ENCODE measurements around the gene PDGFRB. TPM values are rescaled to one million over a fixed set of nuclear protein-coding genes. Genes with fewer than 3 reads are reported as not detected.

The PDGFRB gene
- total RNA-seq, 2 experiments from 2014 or later, result 0.58 to 0.74 TPM

- no peak for TF ChIP-seq CTCF (IDR thresholded peaks at IDR 0.05)
- Mint-ChIP-seq H3K36me3 (ENCODE audit: low read depth) (no peaks in the 10 kb centered on the region), H3K4me3 (no peak overlapping the region), H3K4me1 (ENCODE audit: low read depth) (no peaks in the 10 kb centered on the region), H3K27me3 (no peaks in the 10 kb centered on the region), H3K9me3 (no peaks in the 10 kb centered on the region), H3K27ac (no peak overlapping the region)
- no peak for DNase-seq
- POLR2A ChIA-PET, result no interaction called here
- intact Hi-C loops (cut with micrococcal nuclease), result no loop called here
- CTCF ChIA-PET, result interaction anchor here (1.1 kb wide), 1 partner anchor 85 kb away, joined by 3 read pairs; no protein-coding TSS in a partner anchor
- no peak for ATAC-seq
Observed at GRCh38 chr5:150133581-150134197, 22.0 kb downstream of the PDGFRB start.

GRCh38 chr5:150132740-150133139, 22.9 kb downstream of the PDGFRB start:
- ChIA-PET POLR2A (no interaction called here), CTCF (no interaction called here)
- no peaks in the 10 kb centered on the region for H3K4me1 Mint-ChIP-seq (ENCODE audit: low read depth)
- no peak for ATAC-seq
- no peaks in the 10 kb centered on the region for H3K9me3 Mint-ChIP-seq
- H3K4me3 Mint-ChIP-seq, result no peak overlapping the region
- H3K36me3 Mint-ChIP-seq (ENCODE audit: low read depth), result no peaks in the 10 kb centered on the region
- no peak for TF ChIP-seq CTCF (IDR thresholded peaks at IDR 0.05)
- no peaks in the 10 kb centered on the region for H3K27me3 Mint-ChIP-seq
- intact Hi-C loops (cut with micrococcal nuclease), result no loop called here
- no peak for DNase-seq
- H3K27ac Mint-ChIP-seq, result no peak overlapping the region

GRCh38 chr5:150131978-150132694, 23.5 kb downstream of the PDGFRB start:
- no peak overlapping the region for H3K27ac Mint-ChIP-seq
- CTCF ChIA-PET, result interaction anchor here (0.7 to 2.1 kb wide), 3 partner anchors 10 to 304 kb away, joined by 3 to 6 read pairs (median 4); no protein-coding TSS in a partner anchor
- no peak for TF ChIP-seq CTCF (IDR thresholded peaks at IDR 0.05)
- H3K4me3 Mint-ChIP-seq, result no peak overlapping the region
- H3K36me3 Mint-ChIP-seq (ENCODE audit: low read depth), result no peaks in the 10 kb centered on the region
- no peak for ATAC-seq
- intact Hi-C loops (cut with micrococcal nuclease), result loop anchor here (2.0 kb wide), 1 partner anchor 87 kb away; no protein-coding TSS in a partner anchor
- no peaks in the 10 kb centered on the region for H3K27me3 Mint-ChIP-seq
- POLR2A ChIA-PET, result no interaction called here
- H3K4me1 Mint-ChIP-seq (ENCODE audit: low read depth), result no peaks in the 10 kb centered on the region
- no peaks in the 10 kb centered on the region for H3K9me3 Mint-ChIP-seq
- DNase-seq, result no peak

GRCh38 chr5:150131461-150131860, 24.2 kb downstream of the PDGFRB start:
- no peak for DNase-seq
- no peak for TF ChIP-seq CTCF (IDR thresholded peaks at IDR 0.05)
- Mint-ChIP-seq H3K9me3 (no peaks in the 10 kb centered on the region), H3K4me3 (no peak overlapping the region), H3K27ac (no peak overlapping the region), H3K27me3 (no peaks in the 10 kb centered on the region), H3K36me3 (ENCODE audit: low read depth) (no peaks in the 10 kb centered on the region), H3K4me1 (ENCODE audit: low read depth) (no peaks in the 10 kb centered on the region)
- ATAC-seq, result no peak
- ChIA-PET CTCF (interaction anchor here (0.7 to 2.1 kb wide), 3 partner anchors 9 to 305 kb away, joined by 3 to 6 read pairs (median 4); no protein-coding TSS in a partner anchor), POLR2A (interaction anchor here (0.6 kb wide), 1 partner anchor 86 kb away, joined by 3 read pairs; no protein-coding TSS in a partner anchor)
- intact Hi-C loops (cut with micrococcal nuclease), result loop anchor here (2.0 kb wide), 1 partner anchor 87 kb away; no protein-coding TSS in a partner anchor

GRCh38 chr5:150130493-150130922, 25.1 kb downstream of the PDGFRB start:
- Mint-ChIP-seq H3K27me3 (no peaks in the 10 kb centered on the region), H3K27ac (no peak overlapping the region), H3K4me1 (ENCODE audit: low read depth) (no peaks in the 10 kb centered on the region), H3K4me3 (no peak overlapping the region), H3K9me3 (no peaks in the 10 kb centered on the region), H3K36me3 (ENCODE audit: low read depth) (no peaks in the 10 kb centered on the region)
- ATAC-seq (no peak), DNase-seq (no peak)
- no peak for TF ChIP-seq CTCF (IDR thresholded peaks at IDR 0.05)
- ChIA-PET CTCF (interaction anchor here (0.6 to 2.1 kb wide), 11 partner anchors 10 to 306 kb away, joined by 3 to 13 read pairs (median 3); no protein-coding TSS in a partner anchor), POLR2A (interaction anchor here (0.6 kb wide), 1 partner anchor 87 kb away, joined by 3 read pairs; no protein-coding TSS in a partner anchor)
- intact Hi-C loops (cut with micrococcal nuclease), result loop anchor here (2.0 kb wide), 1 partner anchor 88 kb away; no protein-coding TSS in a partner anchor

Data from activated CD8-positive, alpha-beta T cell treated with anti-CD3 and anti-CD28 coated beads for 36 hours (primary cell).